ENCODE measurements around the gene IFIT1B. TPM values are rescaled to one million over a fixed set of nuclear protein-coding genes. Genes with fewer than 3 reads are reported as not detected.

IFIT1B gene
- total RNA-seq, 1 donor from 2014 or later, result not detected

DNA sequence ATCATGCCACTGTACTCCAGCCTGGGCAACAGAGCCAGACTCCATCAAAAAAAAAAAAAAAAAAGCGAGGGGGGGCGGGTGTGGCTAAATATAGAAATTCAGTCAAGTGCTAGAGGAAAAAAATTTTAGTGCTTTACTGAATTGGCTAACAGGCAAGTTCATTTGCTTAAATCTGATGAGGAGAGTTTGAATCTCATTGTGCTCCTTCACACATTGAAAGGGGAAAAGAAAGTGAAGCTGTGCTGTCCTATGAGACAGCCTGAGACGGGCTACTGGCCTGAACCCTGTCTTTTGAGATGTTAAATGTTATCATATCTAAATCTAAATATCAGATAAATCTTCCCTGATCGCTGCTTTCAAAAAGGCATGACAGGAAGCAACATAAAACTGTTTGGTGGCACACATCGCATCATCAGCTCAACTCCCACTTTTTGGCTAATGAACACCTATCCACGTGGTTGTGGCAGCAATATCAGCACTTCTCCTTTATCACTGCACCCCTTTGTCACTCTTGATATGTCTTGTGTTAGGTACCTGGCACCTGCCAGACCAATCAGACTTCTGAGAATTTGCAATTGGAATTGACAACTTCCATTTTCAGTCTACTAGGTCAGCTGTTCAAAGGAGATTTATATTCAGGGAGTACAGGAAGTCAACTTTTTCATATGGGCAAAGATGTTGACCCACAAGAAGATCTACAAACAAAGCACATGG, 14.0 kb upstream of the IFIT1B start:
- no peak overlapping the region for H3K4me3 Mint-ChIP-seq (ENCODE audit: unreplicated experiment)
- no peaks in the 10 kb centered on the region for H3K27me3 Mint-ChIP-seq (ENCODE audit: unreplicated experiment)
- no peaks in the 10 kb centered on the region for H3K36me3 Mint-ChIP-seq (ENCODE audit: unreplicated experiment)
- no peak for DNase-seq
- H3K9me3 Mint-ChIP-seq (ENCODE audit: unreplicated experiment), result peaks cover 2% of the 10 kb centered on the region
- H3K27ac Mint-ChIP-seq (ENCODE audit: unreplicated experiment), result no peak overlapping the region
- H3K4me1 Mint-ChIP-seq (ENCODE audit: low read depth, unreplicated experiment), result no peaks in the 10 kb centered on the region
- TF ChIP-seq, protein P1, sequence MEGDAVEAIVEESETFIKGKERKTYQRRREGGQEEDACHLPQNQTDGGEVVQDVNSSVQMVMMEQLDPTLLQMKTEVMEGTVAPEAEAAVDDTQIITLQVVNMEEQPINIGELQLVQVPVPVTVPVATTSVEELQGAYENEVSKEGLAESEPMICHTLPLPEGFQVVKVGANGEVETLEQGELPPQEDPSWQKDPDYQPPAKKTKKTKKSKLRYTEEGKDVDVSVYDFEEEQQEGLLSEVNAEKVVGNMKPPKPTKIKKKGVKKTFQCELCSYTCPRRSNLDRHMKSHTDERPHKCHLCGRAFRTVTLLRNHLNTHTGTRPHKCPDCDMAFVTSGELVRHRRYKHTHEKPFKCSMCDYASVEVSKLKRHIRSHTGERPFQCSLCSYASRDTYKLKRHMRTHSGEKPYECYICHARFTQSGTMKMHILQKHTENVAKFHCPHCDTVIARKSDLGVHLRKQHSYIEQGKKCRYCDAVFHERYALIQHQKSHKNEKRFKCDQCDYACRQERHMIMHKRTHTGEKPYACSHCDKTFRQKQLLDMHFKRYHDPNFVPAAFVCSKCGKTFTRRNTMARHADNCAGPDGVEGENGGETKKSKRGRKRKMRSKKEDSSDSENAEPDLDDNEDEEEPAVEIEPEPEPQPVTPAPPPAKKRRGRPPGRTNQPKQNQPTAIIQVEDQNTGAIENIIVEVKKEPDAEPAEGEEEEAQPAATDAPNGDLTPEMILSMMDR (IDR thresholded peaks at IDR 0.05; ENCODE audit: partially characterized antibody, unreplicated experiment), result no peak

DNA sequence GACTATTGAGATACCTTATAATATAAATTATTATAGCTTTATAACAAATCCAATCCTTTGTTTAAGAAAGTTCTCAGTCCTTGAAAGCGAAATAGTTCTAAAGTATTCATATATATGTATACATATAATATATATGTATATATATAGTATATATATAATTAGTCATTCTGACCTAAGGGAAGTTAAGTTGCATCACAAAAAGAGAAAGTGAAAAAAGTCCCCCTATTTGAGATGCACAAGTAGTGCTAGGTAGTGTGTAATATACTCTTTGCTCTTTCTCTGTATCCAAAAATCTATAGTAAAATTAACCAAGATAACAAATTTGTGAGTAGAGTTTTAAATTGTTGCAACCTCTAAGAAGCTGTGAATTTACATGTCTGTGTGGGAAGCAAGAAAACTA, 13.3 kb upstream of the IFIT1B start:
- no peaks in the 10 kb centered on the region for H3K27me3 Mint-ChIP-seq (ENCODE audit: unreplicated experiment)
- H3K4me1 Mint-ChIP-seq (ENCODE audit: low read depth, unreplicated experiment), result no peaks in the 10 kb centered on the region
- H3K27ac Mint-ChIP-seq (ENCODE audit: unreplicated experiment), result no peak overlapping the region
- H3K4me3 Mint-ChIP-seq (ENCODE audit: unreplicated experiment), result no peak overlapping the region
- H3K9me3 Mint-ChIP-seq (ENCODE audit: unreplicated experiment), result peaks cover 2% of the 10 kb centered on the region
- no peak for DNase-seq
- TF ChIP-seq, protein P1 (IDR thresholded peaks at IDR 0.05; ENCODE audit: partially characterized antibody, unreplicated experiment), result no peak
- H3K36me3 Mint-ChIP-seq (ENCODE audit: unreplicated experiment), result no peaks in the 10 kb centered on the region

DNA sequence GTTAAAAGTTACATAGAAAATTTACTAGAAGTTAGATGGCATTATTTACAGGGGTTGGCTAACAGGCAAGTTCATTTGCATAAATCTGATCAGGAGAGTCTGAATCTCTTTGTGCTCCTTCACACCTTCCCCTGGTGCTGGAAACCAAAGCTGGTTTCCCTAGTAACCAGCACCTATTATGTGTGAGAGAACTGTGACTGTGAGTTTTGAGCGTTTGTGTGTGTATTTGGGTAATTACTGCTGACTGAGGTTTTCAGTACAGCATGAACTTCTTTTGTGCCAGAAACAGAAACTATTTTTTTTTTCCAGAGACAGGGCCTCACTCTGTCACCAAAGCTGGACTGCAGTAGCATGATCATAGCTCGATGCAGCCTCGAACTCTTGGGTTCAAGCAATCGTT, 10.3 kb upstream of the IFIT1B start:
- no peak for DNase-seq
- TF ChIP-seq, protein P1 (IDR thresholded peaks at IDR 0.05; ENCODE audit: partially characterized antibody, unreplicated experiment), result no peak
- H3K9me3 Mint-ChIP-seq (ENCODE audit: unreplicated experiment), result peaks cover 2% of the 10 kb centered on the region
- H3K4me3 Mint-ChIP-seq (ENCODE audit: unreplicated experiment), result no peak overlapping the region
- H3K4me1 Mint-ChIP-seq (ENCODE audit: low read depth, unreplicated experiment), result no peaks in the 10 kb centered on the region
- no peaks in the 10 kb centered on the region for H3K36me3 Mint-ChIP-seq (ENCODE audit: unreplicated experiment)
- no peaks in the 10 kb centered on the region for H3K27me3 Mint-ChIP-seq (ENCODE audit: unreplicated experiment)
- no peak overlapping the region for H3K27ac Mint-ChIP-seq (ENCODE audit: unreplicated experiment)

DNA sequence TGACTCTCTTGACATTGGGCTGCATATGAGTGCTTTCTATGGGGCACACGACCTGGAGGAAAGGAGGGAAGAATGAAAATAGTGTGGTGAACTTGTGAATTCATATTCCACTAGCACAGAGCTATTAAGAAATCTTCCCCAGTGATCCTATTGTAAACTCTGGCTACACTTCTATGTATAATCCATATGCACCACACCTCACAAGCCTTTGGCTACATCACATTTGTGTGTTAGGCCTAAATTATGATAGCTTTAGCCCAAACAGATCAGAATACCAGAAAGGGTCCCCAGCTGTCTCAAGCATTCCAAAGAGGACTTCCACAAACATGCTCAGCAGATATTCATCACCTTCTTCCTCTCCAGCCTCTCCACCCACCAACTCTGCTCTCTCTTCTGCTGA, 9.7 kb upstream of the IFIT1B start:
- no peaks in the 10 kb centered on the region for H3K27me3 Mint-ChIP-seq (ENCODE audit: unreplicated experiment)
- H3K36me3 Mint-ChIP-seq (ENCODE audit: unreplicated experiment), result no peaks in the 10 kb centered on the region
- H3K4me3 Mint-ChIP-seq (ENCODE audit: unreplicated experiment), result no peak overlapping the region
- H3K9me3 Mint-ChIP-seq (ENCODE audit: unreplicated experiment), result peaks cover 2% of the 10 kb centered on the region
- TF ChIP-seq, protein P1 (IDR thresholded peaks at IDR 0.05; ENCODE audit: partially characterized antibody, unreplicated experiment), result no peak
- no peak for DNase-seq
- H3K27ac Mint-ChIP-seq (ENCODE audit: unreplicated experiment), result no peak overlapping the region
- H3K4me1 Mint-ChIP-seq (ENCODE audit: low read depth, unreplicated experiment), result no peaks in the 10 kb centered on the region
